Astrocyte of the spinal cord (primary cell): ENCODE data around the gene CCDC40.

Experiments used
- DNase-seq: peaks from one replicate; pipeline ENCODE4 v3.0.0; 2011; ENCODE audit warnings: low read depth, low spot score
- H3K4me3 ChIP-seq: 2 replicates; pipeline ENCODE4 v1.5.1; 2011; ENCODE audit warnings: low read depth, mild to moderate bottlenecking, low read length, moderate library complexity
- CTCF ChIP-seq: IDR thresholded peaks from 2 replicates; pipeline ENCODE4 v1.5.1; 2012; ENCODE audit warnings: low read depth, mild to moderate bottlenecking, low read length, inconsistent platforms
- in situ Hi-C: cut with HindIII; loops from 2 replicates; pipeline ENCODE4 v1.10.0; 2017; ENCODE audit warnings: low sequenced_read_pairs

CCDC40 gene

GRCh38 chr17:80049986-80050385 lies 13.5 kb downstream of the CCDC40 start:
- no peak overlapping the region for H3K4me3 ChIP-seq
- no peak for TF ChIP-seq CTCF
- in situ Hi-C loops, result no loop called here
- no peak for DNase-seq

GRCh38 chr17:80050706-80051105 lies 14.3 kb downstream of the CCDC40 start:
- no peak for DNase-seq
- TF ChIP-seq CTCF, result no peak
- in situ Hi-C loops, result no loop called here
- H3K4me3 ChIP-seq, result no peak overlapping the region

GRCh38 chr17:80051681-80052080 lies 15.2 kb downstream of the CCDC40 start:
- no peak overlapping the region for H3K4me3 ChIP-seq
- in situ Hi-C loops, result no loop called here
- no peak for DNase-seq
- no peak for TF ChIP-seq CTCF

- no peak for DNase-seq
- in situ Hi-C loops, result no loop called here
- H3K4me3 ChIP-seq, result no peak overlapping the region
- no peak for TF ChIP-seq CTCF
Observed at GRCh38 chr17:80053102-80053501, 16.7 kb downstream of the CCDC40 start.

GRCh38 chr17:80055597-80055996 lies 19.2 kb downstream of the CCDC40 start:
- in situ Hi-C loops, result no loop called here
- TF ChIP-seq CTCF, result no peak
- no peak for DNase-seq
- no peak overlapping the region for H3K4me3 ChIP-seq

- in situ Hi-C loops, result no loop called here
- no peak overlapping the region for H3K4me3 ChIP-seq
- no peak for DNase-seq
- TF ChIP-seq CTCF, result no peak
Observed at GRCh38 chr17:80058311-80058955, 22.0 kb downstream of the CCDC40 start.
